Loucy (cell line): ENCODE results near the gene FZD10.

Experiments used
- CTCF ChIP-seq: fragments of 200-600 bp; sonication (generic); conservative IDR thresholded peaks from 2 replicates; pipeline ENCODE4 v1.5.1; 2014; ENCODE audit warnings: mild to moderate bottlenecking, antibody characterized with exemption, low read length
- EZH2phosphoT487 ChIP-seq: fragments of 200-600 bp; IDR thresholded peaks from 2 replicates; pipeline ENCODE4 v1.6.1; 2018; ENCODE audit warnings: antibody characterized with exemption, mild to moderate bottlenecking, moderate library complexity, borderline replicate concordance

GRCh38 chr12:130117233-130117632 is 45.0 kb upstream of the FZD10 start:
- TF ChIP-seq CTCF (no peak), EZH2phosphoT487 (no peak)
